Cardiac fibroblast (primary cell): Measurements from ENCODE around the gene SLC48A1.
A peak's percentile ranks its signal among the peaks of the same experiment; 100 is the strongest.

Experiments used
- DNase-seq, 2 donors: peaks; one replicate each; pipeline versions ENCODE4 v3.0.0 to v3.0.0-alpha.2; 2010; ENCODE audit warnings: low read depth in 2 of 2
- H3K4me3 ChIP-seq, 2 donors: replicated peaks in 1 of 2; 1 replicate in 1 of 2; 2 replicates in 1 of 2; pipeline ENCODE4 v1.5.1; 2011; ENCODE audit warnings: low read depth in 2 of 2, low read length in 2 of 2, mild to moderate bottlenecking in 2 of 2, moderate library complexity in 1 of 2
- CTCF ChIP-seq: IDR thresholded peaks from one replicate; pipeline ENCODE4 v1.5.1; 2011; ENCODE audit warnings: low read depth, mild to moderate bottlenecking, low read length, inconsistent platforms

SLC48A1 gene

GRCh38 chr12:47737936-47738594 lies 35.0 kb upstream of the SLC48A1 start:
- no peak for DNase-seq
- no peak for TF ChIP-seq CTCF
- no peak overlapping the region for H3K4me3 ChIP-seq

- H3K4me3 ChIP-seq: no peak overlapping the region
- no peak for TF ChIP-seq CTCF
- no peak for DNase-seq
Observed at GRCh38 chr12:47739297-47739696, 33.7 kb upstream of the SLC48A1 start.

- TF ChIP-seq CTCF: no peak
- no peak overlapping the region for H3K4me3 ChIP-seq
- DNase-seq: no peak
Observed at GRCh38 chr12:47739979-47740378, 33.1 kb upstream of the SLC48A1 start.

GRCh38 chr12:47740606-47741339 lies 32.3 kb upstream of the SLC48A1 start:
- TF ChIP-seq CTCF: no peak
- no peak for DNase-seq
- H3K4me3 ChIP-seq: no peak overlapping the region

GRCh38 chr12:47741340-47741703 lies 31.7 kb upstream of the SLC48A1 start:
- peak; percentile 16 to 50 for DNase-seq
- TF ChIP-seq CTCF: no peak
- H3K4me3 ChIP-seq: no peak overlapping the region

- TF ChIP-seq CTCF: peak; percentile 99
- H3K4me3 ChIP-seq: no peak overlapping the region
- peak; percentile 39 to 50 for DNase-seq
Observed at GRCh38 chr12:47742253-47742825, 30.7 kb upstream of the SLC48A1 start.
